ENCODE data around the gene RFX8.

GRCh38 chr2:101477556-101477955, 2.6 kb upstream of the RFX8 start:
- TF ChIP-seq, protein P1, sequence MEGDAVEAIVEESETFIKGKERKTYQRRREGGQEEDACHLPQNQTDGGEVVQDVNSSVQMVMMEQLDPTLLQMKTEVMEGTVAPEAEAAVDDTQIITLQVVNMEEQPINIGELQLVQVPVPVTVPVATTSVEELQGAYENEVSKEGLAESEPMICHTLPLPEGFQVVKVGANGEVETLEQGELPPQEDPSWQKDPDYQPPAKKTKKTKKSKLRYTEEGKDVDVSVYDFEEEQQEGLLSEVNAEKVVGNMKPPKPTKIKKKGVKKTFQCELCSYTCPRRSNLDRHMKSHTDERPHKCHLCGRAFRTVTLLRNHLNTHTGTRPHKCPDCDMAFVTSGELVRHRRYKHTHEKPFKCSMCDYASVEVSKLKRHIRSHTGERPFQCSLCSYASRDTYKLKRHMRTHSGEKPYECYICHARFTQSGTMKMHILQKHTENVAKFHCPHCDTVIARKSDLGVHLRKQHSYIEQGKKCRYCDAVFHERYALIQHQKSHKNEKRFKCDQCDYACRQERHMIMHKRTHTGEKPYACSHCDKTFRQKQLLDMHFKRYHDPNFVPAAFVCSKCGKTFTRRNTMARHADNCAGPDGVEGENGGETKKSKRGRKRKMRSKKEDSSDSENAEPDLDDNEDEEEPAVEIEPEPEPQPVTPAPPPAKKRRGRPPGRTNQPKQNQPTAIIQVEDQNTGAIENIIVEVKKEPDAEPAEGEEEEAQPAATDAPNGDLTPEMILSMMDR (IDR thresholded peaks at IDR 0.05; ENCODE audit: borderline replicate concordance, extremely low read depth, low read length, poor library complexity, severe bottlenecking), result no peak
- TF ChIP-seq EZH2 (IDR thresholded peaks at IDR 0.05; ENCODE audit: borderline replicate concordance, low read depth, low read length, severe bottlenecking), result no peak

Measured in DND-41 (cell line).